Hematopoietic multipotent progenitor cell (in vitro differentiated cells): Measurements from ENCODE around the gene IFIT1. TPM values are rescaled to one million over a fixed set of nuclear protein-coding genes. Genes with fewer than 3 reads are reported as not detected.
A peak's percentile ranks its signal among the peaks of the same experiment; 100 is the strongest.
"Not testable (repeated sequence)": the region's sequence is repeated elsewhere in the genome, so short reads cannot be mapped to it uniquely, and the experiment has no call there.

Experiments used
- DNase-seq, 3 donors: peaks; one replicate each; pipeline ENCODE4 v3.0.0-alpha.2; 2011 to 2015; ENCODE audit warnings: low read depth in 2 of 3, low spot score in 2 of 3
- total RNA-seq: library from RNA; depleted of rRNA; stranded (reverse); fragments of >200 nt; gene quantifications from one replicate; pipeline ENCODE4 v1.2.3, GENCODE V29; 2012

Gene IFIT1
- total RNA-seq, 1 donor, result 4.6 TPM

DNA sequence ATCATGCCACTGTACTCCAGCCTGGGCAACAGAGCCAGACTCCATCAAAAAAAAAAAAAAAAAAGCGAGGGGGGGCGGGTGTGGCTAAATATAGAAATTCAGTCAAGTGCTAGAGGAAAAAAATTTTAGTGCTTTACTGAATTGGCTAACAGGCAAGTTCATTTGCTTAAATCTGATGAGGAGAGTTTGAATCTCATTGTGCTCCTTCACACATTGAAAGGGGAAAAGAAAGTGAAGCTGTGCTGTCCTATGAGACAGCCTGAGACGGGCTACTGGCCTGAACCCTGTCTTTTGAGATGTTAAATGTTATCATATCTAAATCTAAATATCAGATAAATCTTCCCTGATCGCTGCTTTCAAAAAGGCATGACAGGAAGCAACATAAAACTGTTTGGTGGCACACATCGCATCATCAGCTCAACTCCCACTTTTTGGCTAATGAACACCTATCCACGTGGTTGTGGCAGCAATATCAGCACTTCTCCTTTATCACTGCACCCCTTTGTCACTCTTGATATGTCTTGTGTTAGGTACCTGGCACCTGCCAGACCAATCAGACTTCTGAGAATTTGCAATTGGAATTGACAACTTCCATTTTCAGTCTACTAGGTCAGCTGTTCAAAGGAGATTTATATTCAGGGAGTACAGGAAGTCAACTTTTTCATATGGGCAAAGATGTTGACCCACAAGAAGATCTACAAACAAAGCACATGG is 28.5 kb upstream of the IFIT1 start:
- no peak for DNase-seq

GRCh38 chr10:89364531-89364930 is 27.9 kb upstream of the IFIT1 start:
- DNase-seq, result no peak

GRCh38 chr10:89367529-89367928 is 24.9 kb upstream of the IFIT1 start:
- DNase-seq, result no peak

GRCh38 chr10:89368129-89368528 is 24.3 kb upstream of the IFIT1 start:
- DNase-seq, result no peak

DNA sequence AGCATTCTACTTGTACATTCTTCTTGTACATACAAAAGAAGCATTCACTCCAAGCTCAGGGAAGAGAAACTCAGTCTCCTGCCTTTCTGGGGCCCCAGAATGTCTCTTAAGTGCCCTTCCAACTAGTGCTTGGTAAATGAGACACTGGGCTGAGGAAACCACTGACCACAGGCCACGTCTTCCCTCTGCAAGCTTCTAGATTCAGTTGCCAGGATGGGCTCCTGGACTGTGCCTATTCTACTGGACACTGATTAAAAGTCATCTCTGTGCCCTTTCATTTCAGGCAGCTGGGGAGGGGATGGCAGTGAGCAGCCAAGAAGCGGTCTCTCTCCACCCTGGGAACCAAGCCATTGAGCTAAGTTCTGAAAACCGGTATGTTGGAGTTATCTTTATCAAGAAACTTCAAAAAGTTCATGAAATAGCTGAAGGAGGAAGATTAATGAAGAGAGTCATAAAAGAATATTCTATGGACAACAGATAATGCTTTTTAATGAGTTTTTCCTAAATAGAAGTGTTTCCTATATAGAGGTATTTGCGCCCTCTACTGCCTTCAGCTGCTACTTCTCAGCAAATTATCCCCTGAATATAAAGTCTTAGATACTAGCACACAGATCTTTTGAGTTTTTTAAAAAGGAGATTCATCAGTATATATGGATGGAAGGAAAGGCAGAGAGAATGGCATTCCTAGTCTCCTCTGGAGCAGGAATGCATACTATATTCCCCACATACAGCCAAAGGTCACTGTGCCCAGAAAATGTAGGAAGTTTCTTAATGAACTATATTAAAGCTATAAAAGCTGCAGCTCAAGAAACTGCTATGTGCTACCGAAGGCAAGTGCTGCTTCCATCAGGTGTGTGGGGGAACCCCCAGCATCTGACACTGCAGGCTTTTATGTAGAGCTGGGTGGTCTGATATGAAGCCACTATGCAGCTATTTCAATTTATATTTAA is 23.0 kb upstream of the IFIT1 start:
- DNase-seq, result peak in 1 of 3 donors; percentile 60

DNA sequence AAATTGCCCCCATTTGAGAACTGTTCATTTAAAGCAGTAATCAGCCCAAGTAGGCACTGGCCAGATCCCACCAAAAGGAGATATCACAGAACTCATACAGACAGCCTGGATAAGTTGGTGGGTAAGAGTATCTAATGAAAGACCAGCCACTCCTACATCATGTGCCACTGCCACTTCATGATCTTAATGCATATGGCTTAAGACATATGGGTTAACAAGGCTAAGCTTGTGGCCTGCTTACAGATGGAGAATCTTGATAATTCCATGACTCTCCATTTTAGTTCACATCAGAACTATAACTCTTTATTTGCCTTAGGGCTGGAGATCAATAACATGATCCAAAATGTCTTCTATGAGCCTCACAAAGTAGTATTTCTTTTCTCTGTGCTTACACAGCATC is 21.3 kb upstream of the IFIT1 start:
- DNase-seq, result no peak

DNA sequence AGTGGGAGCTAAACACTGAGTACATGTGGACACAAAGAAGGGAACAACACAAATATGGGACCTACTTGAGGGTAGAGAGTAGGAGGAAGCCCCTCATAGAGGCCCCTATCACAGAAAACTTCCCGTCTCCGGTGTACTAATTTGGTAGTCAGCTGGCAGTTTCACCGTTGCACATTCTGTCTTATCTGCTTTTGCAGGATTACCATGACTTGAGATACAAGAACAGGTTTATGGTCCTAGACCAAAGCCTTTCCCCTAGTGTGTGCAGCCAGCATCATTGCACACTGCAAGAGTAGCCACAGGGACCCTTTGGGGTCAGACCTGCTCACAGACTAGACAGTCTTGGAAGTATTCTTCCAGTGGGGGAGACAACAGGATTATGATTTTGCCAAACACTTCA is 20.4 kb upstream of the IFIT1 start:
- DNase-seq, result no peak

DNA sequence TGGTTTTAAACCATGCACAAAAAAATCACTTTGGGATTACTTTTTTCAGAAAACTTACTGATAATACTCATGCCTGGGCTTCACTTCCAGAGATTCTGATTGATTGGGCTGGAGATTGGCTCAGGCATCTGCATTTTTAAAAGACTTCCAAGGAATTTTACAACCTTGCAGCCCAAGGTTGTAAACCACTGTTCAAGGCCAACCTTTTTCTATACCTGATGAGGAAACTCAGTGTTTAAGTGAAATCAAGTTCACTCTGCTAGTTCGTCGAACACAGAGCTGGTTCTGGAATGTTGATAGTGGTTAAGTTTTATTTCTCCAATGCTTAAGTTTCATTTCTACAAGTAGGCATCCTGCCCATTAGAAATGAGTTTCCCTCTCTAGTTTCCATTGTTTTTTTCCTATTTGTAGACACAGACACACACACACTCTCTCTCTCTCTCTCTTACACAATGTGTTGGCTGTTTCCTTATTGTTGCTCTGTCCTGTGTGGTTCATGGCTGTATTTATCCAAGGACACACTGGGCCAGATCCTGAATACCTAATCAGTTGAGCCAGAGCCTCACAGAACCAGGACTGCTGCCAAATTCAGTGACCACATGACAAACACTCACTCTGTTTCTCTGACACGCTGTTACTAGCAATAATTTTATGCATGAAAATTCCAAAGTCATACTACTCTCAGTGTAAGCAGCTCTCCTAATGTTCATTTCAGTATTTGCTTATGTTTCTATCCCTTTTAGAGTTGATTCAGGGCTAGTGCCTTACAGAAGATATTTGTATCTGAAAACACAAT is 18.3 kb upstream of the IFIT1 start:
- DNase-seq, result peak in 1 of 3 donors; percentile 65

DNA sequence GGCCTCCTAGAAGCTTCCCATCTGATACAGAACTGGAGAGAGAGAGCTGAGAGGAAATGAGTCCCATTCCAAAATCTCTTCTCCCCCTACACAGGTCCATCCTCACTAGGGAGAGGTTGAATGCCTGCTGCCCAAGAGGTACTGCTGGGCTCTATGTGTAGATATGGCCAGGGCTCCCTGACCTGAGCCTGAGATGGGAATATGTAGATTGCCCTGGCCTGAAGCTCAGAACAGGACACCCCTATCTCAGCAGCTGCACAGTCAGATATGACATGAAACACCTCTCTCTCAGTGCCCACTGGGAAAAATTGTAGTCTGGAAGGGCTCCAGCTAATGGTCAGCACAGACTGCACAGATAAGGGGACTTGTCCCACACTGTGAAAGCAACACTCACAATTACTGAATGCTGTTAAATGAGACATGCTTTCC is 17.7 kb upstream of the IFIT1 start:
- DNase-seq, result no peak

DNA sequence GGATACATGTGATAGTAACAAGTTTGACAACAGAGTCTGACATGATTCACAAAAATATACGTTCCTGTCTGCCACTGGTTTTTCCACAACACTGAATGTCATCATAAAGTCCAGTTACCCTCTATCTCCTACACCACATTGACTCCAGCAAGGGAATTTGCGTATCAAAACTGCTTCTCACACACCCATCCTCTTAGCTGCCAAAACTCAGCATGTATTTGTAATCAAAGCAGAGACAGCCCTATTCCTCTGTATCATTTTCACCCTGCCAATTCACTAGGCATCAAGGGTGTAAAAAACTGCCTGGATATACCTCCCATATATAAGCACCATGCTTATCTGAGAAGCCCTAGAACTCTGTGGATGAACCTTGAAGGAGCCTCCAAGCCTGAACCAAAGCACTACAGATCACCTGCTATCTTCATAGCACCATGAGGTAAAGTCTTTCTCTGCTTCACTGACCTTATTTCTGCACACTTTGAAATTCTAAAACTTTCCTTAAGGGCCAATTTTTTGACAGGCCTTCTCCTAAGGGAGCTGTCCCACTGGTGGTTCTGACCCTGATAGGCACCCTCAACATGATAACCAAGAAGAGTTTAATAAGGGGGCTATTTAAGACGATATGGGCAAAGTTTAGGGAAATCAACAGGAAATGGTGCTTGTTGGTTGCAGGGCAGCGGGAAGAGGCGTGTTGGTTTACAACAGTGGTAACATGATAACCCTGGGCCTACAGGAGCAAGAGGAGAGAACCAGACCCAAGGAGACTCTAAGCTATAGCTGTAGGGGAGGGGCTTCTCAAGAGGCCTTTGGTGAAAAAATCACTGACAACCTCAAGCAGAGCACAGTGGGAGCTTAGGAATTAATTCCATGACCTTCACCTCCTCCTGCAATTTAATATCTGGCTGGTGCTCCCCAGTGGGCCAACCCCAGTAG is 14.5 kb upstream of the IFIT1 start, which contains the start of gene IFIT1B:
Gene IFIT1B (plus strand): TSS at position 352 of the 933 bp plus-strand sequence. CDS start 80 bp downstream, at position 432.
- DNase-seq, result no peak

- DNase-seq, result no peak
These were observed 13.3 kb upstream of the IFIT1 start for GRCh38 chr10:89379103-89379502.

- no peak for DNase-seq
These were observed 9.7 kb upstream of the IFIT1 start for GRCh38 chr10:89382757-89383156.

DNA sequence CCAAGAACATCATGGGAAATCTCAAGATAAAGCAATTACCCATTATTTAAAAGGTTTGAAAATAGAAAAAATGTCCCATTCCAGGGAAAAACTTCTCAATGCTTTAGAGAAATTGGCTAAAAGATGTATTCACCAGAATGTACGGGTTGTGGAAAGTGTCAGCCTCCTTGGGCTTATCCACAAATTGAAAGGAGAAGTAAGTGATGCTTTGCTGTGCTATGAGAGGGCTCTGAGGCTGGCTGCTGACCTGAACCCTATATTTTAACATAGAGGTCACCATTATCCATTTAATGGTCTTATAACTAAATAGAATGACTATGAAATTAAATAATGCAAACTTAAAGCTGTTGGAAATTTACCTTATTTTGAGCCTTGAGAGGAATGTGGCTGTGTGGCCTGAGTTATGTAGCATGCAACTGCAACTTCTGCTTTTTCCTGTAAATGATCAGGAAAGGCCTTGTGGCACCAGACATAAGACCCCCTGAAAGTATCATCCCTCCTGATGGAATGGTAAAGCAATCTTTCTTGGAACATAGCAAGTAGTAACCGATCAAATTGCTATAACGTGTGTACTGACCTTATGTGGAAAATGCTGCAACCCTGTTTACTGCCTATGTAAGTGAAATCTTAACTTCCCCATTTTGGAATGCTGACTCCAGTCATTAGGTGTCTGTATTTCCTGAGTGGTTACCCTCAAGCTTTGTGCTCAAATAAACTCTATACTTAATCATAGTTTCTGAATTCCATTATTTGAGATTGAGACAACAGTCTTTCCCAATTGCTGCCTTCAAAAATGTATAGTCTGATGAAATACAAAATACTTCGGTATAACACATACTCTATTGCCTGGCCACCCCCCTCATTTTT is 7.7 kb upstream of the IFIT1 start:
- peak in 2 of 3 donors; percentile 65 to 79 for DNase-seq

DNA sequence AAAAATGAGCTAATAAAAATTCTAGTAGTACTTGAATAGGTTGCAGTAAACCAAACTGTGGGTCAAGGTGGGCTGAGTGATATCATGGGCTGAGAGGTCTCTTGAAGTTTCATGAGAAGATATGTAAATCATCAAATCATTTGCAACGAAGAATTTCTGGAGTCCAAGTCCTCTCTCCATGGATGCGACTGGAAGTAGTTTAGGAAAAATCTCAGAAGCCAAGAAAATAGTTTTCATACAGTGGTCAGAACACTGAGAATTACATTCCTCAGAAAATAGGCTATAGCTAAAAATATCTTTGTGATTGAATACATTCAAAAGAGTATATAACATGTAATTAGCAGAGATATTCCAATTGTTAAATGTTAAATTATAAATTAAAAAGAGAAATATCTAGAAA is 3.6 kb upstream of the IFIT1 start:
- no peak for DNase-seq

GRCh38 chr10:89389254-89389653 is 3.2 kb upstream of the IFIT1 start:
- DNase-seq, result peak in 1 of 3 donors; percentile 63

- no peak for DNase-seq
These were observed 1.8 kb upstream of the IFIT1 start for GRCh38 chr10:89390476-89391225.

GRCh38 chr10:89391226-89391576 is 1.2 kb upstream of the IFIT1 start:
- not testable (repeated sequence) for DNase-seq

DNA sequence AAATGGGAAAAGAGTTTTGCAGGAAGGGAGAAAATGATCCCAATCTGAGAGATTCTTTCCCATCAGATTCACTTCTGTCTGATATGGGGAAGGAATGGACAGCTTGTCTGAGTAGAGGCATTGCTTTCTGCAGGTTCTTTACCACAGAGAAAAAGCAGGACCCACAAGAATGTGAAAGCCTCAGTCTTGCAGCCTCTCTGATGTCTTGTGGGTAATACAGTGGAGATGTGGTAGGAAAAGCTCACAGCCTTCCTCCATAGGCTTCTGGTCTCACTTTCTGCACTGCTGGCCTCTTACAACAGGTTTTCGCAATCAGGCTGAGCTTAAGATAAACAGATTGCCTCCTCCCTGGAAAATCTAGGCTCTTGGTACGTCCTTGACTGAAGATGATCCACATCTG is 551 bp downstream of the IFIT1 start:
- DNase-seq, result peak in 1 of 3 donors; percentile 38
